ENCODE data around the gene LCLAT1. TPM values are rescaled to one million over a fixed set of nuclear protein-coding genes. Genes with fewer than 3 reads are reported as not detected.
A peak's percentile ranks its signal among the peaks of the same experiment; 100 is the strongest.

LCLAT1 gene
- total RNA-seq, 1 donor from 2014 or later = 27.7 TPM

GRCh38 chr2:30691948-30692828, 245.1 kb downstream of the LCLAT1 start:
- no peak for DNase-seq (ENCODE audit: low read depth, low spot score)
- no peaks in the 10 kb centered on the region for H3K9me3 Mint-ChIP-seq
- TF ChIP-seq, protein P1, sequence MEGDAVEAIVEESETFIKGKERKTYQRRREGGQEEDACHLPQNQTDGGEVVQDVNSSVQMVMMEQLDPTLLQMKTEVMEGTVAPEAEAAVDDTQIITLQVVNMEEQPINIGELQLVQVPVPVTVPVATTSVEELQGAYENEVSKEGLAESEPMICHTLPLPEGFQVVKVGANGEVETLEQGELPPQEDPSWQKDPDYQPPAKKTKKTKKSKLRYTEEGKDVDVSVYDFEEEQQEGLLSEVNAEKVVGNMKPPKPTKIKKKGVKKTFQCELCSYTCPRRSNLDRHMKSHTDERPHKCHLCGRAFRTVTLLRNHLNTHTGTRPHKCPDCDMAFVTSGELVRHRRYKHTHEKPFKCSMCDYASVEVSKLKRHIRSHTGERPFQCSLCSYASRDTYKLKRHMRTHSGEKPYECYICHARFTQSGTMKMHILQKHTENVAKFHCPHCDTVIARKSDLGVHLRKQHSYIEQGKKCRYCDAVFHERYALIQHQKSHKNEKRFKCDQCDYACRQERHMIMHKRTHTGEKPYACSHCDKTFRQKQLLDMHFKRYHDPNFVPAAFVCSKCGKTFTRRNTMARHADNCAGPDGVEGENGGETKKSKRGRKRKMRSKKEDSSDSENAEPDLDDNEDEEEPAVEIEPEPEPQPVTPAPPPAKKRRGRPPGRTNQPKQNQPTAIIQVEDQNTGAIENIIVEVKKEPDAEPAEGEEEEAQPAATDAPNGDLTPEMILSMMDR (conservative IDR thresholded peaks at IDR 0.05) = no peak
- peak overlapping the region; percentile 43 for H3K27ac Mint-ChIP-seq (ENCODE audit: unreplicated experiment)
- H3K4me1 Mint-ChIP-seq = no peaks in the 10 kb centered on the region
- no peaks in the 10 kb centered on the region for H3K36me3 Mint-ChIP-seq (ENCODE audit: low read depth)
- H3K4me3 Mint-ChIP-seq = no peak overlapping the region
- H3K27me3 Mint-ChIP-seq (ENCODE audit: low read depth) = peaks cover 13% of the 10 kb centered on the region

- TF ChIP-seq, protein P1 (conservative IDR thresholded peaks at IDR 0.05) = no peak
- no peak overlapping the region for H3K4me3 Mint-ChIP-seq
- H3K27me3 Mint-ChIP-seq (ENCODE audit: low read depth) = peaks cover 13% of the 10 kb centered on the region
Measured at GRCh38 chr2:30692829-30693275, 245.8 kb downstream of the LCLAT1 start.

More at GRCh38 chr2:30692829-30693275, 245.8 kb downstream of the LCLAT1 start:
- no peak for DNase-seq (ENCODE audit: low read depth, low spot score)
- Mint-ChIP-seq H3K4me1 (no peaks in the 10 kb centered on the region), H3K36me3 (ENCODE audit: low read depth) (no peaks in the 10 kb centered on the region), H3K27ac (ENCODE audit: unreplicated experiment) (no peak overlapping the region), H3K9me3 (peaks cover 2% of the 10 kb centered on the region)

Other genes with a start within 250 kb of the LCLAT1 start
- gene LBH, start 215.7 kb upstream of the LCLAT1 start, total RNA-seq = 16.1 and 16.7 TPM in 2 replicates